C4-2B (cell line): Measurements from ENCODE around the gene RAPGEF3.
A peak's percentile ranks its signal among the peaks of the same experiment; 100 is the strongest.

Source experiments
- H3K27ac ChIP-seq: fragments of 450-650 bp; 2 replicates; pipeline ENCODE4 v1.5.1; 2017
- ZFX ChIP-seq: fragments of 450-650 bp; IDR thresholded peaks from 2 replicates; pipeline ENCODE4 v1.6.1; 2017
- TF ChIP-seq, protein P1 (sequence below): fragments of 450-650 bp; conservative IDR thresholded peaks from 2 replicates; pipeline ENCODE4 v1.5.1; 2017; ENCODE audit warnings: mild to moderate bottlenecking

The RAPGEF3 gene, protein sequence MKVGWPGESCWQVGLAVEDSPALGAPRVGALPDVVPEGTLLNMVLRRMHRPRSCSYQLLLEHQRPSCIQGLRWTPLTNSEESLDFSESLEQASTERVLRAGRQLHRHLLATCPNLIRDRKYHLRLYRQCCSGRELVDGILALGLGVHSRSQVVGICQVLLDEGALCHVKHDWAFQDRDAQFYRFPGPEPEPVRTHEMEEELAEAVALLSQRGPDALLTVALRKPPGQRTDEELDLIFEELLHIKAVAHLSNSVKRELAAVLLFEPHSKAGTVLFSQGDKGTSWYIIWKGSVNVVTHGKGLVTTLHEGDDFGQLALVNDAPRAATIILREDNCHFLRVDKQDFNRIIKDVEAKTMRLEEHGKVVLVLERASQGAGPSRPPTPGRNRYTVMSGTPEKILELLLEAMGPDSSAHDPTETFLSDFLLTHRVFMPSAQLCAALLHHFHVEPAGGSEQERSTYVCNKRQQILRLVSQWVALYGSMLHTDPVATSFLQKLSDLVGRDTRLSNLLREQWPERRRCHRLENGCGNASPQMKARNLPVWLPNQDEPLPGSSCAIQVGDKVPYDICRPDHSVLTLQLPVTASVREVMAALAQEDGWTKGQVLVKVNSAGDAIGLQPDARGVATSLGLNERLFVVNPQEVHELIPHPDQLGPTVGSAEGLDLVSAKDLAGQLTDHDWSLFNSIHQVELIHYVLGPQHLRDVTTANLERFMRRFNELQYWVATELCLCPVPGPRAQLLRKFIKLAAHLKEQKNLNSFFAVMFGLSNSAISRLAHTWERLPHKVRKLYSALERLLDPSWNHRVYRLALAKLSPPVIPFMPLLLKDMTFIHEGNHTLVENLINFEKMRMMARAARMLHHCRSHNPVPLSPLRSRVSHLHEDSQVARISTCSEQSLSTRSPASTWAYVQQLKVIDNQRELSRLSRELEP

DNA sequence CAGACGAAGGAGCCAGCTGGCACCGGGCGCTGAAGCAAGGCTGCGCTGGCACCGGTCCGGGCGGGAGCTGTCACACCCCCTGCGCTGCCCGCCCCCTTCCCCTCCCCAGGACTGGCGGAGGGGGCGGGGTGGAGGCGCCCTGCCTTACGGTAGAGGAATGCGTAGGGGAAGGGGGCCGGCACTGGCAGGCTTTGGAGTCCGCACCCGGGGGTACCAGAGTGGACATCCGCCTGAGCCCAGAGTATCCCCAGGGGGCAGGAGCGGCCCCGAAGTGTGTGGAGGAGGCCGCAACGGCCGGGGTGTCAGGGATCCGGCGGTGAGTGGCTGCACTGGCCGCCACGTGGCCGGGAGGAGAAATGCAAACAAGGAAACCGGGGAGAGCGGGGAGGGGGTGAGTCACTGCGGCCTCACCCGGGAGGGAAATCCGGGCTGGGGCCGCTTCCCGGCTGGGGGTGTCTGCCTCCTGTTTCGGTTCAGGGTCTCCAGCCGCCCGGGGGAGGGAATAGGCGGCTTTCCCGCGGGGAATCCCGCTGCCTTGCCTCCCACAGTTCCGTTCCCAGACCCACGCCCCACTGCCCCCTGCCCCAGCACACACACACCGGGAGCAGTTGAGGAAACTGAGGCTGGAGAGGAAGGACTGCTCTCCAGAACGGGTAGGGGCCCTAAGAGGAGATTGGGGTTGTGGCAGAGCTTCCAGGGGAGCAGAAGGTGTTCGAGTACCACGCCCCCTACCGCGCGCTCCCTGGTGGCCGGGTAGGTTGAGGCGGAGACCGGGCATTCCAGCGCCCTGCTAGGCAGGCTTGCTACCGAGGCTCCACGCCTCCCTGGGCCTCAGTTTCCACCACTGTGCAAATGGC, at the start of gene RAPGEF3:
Gene RAPGEF3, minus strand, starts transcription at position 47 of the 857 bp plus-strand sequence. CDS start 324 bp downstream, outside the sequence.
- TF ChIP-seq, protein P1, sequence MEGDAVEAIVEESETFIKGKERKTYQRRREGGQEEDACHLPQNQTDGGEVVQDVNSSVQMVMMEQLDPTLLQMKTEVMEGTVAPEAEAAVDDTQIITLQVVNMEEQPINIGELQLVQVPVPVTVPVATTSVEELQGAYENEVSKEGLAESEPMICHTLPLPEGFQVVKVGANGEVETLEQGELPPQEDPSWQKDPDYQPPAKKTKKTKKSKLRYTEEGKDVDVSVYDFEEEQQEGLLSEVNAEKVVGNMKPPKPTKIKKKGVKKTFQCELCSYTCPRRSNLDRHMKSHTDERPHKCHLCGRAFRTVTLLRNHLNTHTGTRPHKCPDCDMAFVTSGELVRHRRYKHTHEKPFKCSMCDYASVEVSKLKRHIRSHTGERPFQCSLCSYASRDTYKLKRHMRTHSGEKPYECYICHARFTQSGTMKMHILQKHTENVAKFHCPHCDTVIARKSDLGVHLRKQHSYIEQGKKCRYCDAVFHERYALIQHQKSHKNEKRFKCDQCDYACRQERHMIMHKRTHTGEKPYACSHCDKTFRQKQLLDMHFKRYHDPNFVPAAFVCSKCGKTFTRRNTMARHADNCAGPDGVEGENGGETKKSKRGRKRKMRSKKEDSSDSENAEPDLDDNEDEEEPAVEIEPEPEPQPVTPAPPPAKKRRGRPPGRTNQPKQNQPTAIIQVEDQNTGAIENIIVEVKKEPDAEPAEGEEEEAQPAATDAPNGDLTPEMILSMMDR = peak; percentile 88
- peak; percentile 11; the same call in 1 of the 2 replicates for TF ChIP-seq ZFX
- peak within 1 kb of the TSS; percentile 78 for H3K27ac ChIP-seq

DNA sequence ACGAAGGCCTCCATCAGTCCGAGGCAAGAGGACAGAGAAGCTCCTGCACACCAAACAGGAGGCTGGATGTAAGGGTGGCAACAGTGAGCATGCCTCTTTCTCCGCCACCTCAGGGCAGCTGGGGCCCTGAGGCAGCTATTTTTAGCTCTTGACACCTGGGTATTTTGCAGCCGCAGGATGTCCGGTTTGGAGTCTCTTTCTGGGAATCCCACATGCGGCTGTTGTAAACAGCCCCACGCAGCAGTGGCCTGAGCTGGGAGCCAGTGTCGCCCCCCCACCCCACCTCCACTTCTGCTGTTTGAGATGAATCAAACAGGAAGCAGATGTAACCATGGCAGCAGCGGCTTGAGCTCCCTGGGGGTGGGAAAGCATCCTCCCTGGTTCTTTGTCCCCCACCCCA, 49.4 kb upstream of the RAPGEF3 start:
- no peak overlapping the region for H3K27ac ChIP-seq
- TF ChIP-seq ZFX = no peak
- TF ChIP-seq, protein P1 = no peak

DNA sequence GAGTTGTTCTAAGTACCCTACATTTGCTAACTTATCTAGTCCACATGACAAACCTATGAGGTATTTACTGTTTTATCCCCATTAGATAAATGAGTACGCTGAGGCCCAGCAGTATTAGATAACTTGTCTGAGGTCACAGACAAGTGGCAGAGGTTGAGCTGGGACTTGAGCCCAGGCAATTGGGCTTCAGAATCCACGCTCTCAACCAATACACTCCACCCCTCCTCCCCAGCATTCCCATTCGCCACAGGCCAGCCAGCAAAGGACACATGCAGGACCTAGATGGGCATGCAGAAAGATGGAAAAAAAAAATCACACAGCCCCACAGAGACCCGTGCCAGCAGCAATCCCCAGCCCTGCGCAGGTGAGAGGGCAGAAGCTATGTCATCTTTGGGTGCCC, 48.7 kb upstream of the RAPGEF3 start:
- TF ChIP-seq, protein P1 = no peak
- no peak for TF ChIP-seq ZFX
- H3K27ac ChIP-seq = no peak overlapping the region

GRCh38 chr12:47805417-47805816, 46.7 kb upstream of the RAPGEF3 start:
- TF ChIP-seq, protein P1 = no peak
- TF ChIP-seq ZFX = no peak
- H3K27ac ChIP-seq = no peak overlapping the region

- H3K27ac ChIP-seq = no peak overlapping the region
- TF ChIP-seq, protein P1 = no peak
- no peak for TF ChIP-seq ZFX
Measured at GRCh38 chr12:47804171-47804570, 45.5 kb upstream of the RAPGEF3 start.

DNA sequence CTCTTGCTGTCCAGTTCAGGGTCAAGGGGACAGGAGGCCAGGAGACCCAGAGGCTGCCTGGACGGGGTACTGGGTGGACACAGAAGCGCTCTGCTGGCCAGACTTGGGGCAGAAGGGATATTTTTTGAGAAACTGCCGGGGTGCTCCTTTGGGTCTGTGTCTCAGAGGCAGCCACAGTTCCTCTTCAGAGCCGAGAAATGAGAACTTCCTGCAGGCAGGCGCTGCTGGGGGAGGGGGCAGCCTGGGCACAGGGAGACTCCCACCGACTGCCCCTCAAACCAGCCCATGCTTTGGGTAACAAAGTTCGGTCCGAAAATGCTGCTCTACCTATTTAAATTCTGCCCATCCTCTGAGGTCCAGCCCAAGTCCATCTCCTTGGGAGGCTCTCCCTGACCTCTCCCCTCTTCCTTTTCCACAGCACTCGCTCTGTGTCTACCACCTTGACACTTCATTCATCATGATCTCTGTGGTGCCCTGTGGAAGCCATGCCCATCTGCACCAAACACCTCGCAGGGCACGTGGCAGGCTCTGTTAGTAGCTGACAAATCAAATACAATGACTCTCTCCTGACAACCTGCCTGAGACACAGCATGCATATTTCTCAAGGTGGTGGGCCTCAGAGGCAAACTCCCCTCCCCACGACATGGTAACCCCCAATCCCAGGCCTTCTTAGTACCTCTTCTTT, 44.7 kb upstream of the RAPGEF3 start:
- TF ChIP-seq, protein P1 = no peak
- TF ChIP-seq ZFX = no peak
- H3K27ac ChIP-seq = no peak overlapping the region
